Lung microvascular endothelial cell (primary cell): ENCODE results near the gene RYR1. TPM values are rescaled to one million over a fixed set of nuclear protein-coding genes. Genes with fewer than 3 reads are reported as not detected.

ENCODE experiments used
- DNase-seq, 2 donors: peaks; one replicate each; pipeline versions ENCODE4 v3.0.0 to v3.0.0-alpha.2; 2010; ENCODE audit warnings: low read depth in 2 of 2
- total RNA-seq: library from RNA; depleted of rRNA; stranded (reverse); fragments of >200 nt; gene quantifications from 2 replicates; pipeline ENCODE4 v1.2.1, GENCODE V29; 2014

RYR1 gene
- not detected in 2 replicates for total RNA-seq

DNA sequence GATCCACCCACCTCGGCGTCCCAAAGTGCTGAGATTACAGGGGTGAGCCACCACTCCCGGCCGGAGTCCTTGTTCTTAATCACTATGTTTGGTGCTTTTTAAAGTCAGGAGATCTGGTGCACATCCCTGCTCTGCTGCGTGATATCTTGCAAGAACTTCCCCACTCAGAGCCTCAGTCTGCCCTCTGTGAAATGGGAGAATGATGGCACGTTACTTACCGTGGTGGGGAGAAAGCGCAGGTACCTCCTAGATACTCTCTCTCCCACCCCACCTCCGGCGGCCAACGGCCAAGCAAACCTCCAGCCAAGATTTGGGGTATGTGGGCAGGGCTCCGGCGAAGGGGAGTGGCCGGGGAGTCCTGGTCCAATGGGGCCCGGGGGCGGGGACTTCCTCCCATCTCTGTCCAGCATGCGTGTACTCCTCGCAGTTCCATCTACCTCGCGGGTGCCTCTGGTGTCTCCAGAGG is at the start of gene RYR1:
RYR1 (plus strand) TSS at position 424 of the 466 bp plus-strand sequence. CDS start 139 bp downstream, outside the sequence.
- DNase-seq: no peak

DNA sequence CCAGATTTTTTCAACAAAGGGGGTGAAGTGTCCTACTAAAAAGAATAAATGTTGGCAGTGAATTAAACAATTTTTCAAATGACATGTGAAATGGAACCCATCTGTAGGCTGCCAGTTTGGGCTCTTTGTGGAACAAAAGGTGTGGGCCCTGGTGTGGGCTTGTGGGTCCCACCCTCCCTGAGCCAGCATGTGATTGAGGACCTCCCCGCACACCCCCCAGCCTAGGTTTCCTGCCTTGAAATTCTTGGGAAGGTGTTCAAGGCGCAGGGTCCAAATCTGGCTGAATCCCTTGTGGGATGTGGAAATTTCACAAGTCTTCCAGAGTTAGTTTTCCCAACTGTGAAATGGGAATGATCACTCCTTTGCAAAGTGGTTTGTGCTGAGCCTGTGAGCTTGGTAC is 49.7 kb upstream of the RYR1 start:
- no peak for DNase-seq

DNA sequence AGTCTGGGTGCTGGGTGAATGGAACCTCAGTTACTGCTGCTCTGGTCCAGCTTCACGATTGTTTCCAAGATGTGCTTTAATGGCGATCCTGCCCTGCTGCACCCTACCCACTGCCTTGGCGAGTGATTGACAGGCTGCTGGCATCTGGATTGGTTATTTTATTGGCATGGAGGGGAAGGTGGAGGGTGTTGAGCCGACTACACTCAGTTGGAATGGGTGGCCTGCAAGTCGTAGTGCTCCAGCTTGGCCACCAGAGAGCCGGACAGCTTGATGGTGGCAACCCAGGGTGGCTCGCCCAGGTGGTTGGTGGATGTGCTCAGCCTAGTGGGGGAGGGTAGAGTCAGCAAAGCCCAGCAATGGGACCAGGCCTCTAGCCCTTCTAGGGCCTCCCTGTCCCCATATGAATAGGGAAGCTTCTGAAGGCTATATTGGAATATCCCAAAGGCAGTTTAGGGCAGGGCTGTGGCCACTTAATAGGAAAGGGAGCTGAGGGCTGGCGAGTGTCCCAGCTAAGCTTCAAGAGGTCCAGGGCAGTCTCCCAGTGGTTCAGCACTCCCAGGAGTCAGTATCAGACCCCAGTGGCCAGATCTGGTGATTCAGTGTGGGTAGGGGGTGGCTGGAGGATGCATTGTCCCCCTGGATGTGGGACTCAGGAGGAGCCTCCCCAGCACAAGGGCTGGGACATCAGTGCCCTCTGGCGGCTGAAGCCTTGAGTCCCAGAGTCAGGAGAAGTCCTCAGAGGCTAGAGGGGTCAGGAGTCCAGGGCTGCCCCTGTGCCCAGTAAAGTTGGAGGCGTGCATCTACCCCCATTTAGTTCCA is 49.1 kb upstream of the RYR1 start:
- peak in 1 of 2 donors; percentile 45 for DNase-seq

DNA sequence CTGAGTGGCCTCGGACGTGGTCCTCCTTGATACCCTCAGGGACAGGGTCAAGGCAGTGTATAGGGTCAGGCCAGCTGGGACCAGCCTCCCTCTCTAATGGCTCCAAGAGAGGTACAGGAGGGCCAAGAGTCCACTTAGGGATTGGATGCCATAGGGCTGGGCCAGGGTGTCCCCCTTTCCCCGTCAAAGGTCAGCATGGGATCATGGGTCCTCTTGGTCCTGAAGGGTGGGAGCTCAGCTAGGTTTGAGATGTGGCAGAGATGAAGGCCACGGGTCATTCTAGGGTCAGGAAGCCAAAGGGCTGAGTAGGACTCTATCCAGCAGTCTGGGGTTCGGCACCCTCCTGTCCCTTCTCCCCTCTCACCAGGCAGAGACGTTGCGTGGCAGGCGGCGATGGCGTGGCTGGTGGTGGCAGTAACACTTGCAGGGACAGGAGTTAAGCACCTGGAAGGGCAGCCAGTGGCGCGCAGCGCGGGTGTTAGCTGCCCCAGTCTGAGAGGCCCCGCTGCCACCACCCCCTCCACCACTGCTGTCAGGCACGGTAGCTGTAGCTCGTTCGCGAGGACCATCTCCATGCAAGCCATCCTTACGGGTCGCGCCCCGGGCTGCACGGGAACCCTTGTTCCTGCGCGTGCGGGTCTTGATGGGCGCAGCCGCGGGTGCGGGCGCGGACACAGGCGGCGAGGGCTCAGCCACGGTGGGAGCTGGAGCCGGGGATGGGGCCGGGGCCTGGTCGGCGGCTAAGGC is 48.3 kb upstream of the RYR1 start:
- no peak for DNase-seq

DNA sequence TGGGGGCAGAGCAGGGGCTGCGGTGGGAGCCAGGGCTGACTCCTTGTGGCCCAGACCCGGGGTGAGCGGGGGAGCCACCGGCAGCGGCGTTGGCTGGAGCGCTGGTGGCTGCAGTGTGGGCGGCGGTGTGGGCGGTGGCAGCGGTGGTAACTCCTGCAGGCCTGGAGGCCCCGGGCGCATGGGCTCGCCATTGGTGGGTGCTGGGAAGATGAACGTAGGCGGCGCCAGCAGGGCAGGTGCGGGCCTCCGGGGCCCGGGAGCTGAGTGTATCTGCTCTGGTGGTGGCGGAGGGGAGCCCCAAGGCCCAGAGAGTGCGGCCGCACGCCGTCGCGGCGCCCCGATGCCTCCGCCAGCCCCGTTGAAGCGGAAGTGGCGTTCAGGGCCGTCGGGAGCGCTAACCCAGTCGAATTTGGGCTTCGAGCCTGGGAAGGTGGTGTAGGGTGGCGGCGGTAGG is 47.7 kb upstream of the RYR1 start:
- no peak for DNase-seq

DNA sequence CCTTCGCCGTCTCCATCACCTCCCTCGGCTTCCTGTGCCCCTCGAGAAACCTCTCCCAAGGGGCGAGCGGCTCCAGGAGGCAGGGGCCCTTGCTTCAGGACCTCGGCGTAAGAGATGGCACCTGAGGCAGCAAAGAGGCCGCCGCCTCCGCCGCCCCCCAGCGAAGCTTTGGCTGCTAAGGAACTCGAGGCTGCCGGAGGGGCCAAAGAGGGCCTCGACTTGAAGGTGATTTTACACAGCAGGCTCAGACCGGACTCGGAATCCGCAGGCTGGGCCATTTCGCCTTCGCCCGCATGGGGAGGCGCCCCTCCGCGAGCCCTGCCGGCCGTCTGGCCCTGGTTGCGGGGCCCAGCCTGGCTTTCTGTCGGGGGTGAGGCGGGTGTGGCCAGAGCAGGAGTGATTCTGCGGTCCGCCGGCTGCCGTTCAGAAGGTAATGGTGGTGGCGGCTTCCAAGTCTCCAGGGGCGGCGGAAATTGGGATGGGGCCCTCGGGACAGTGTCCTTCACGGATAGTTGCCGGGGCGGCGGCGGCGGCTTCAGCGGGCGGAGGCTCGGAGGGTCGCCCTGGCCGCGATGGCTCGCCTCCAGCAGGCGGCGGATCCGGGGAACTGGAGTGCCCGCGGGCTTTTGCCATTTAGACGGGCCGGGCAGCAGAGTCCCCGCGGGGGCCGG is 47.1 kb upstream of the RYR1 start:
- DNase-seq: no peak

DNA sequence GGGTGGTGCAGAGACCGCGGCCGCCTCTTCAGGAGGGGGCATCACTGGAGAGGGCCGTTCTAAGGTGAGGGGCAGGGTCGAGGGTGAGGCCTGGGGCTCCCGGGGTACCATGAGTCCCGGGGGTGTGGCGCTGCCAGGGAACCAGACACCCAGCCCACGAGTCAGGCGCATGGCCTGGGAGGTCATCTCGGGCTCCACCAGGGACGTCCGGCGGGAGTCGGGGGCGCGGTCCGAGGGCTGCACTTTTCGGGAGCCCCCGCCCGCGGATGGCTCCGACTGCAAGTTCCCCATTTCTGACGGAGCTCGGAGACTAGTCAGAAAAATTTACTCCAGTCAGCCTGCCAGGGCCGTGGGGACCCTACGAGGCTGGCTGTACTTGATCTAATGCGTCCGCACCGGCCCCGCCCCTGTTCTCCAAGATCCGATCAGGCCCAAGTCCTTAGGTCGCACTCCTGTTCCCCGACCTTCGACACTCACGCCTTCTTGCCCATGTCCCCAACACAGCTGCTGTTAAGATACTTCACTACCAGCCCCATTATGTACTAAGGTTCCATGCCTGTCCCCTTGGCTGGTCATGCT is 46.4 kb upstream of the RYR1 start:
- DNase-seq: peak in 1 of 2 donors; percentile 22

DNA sequence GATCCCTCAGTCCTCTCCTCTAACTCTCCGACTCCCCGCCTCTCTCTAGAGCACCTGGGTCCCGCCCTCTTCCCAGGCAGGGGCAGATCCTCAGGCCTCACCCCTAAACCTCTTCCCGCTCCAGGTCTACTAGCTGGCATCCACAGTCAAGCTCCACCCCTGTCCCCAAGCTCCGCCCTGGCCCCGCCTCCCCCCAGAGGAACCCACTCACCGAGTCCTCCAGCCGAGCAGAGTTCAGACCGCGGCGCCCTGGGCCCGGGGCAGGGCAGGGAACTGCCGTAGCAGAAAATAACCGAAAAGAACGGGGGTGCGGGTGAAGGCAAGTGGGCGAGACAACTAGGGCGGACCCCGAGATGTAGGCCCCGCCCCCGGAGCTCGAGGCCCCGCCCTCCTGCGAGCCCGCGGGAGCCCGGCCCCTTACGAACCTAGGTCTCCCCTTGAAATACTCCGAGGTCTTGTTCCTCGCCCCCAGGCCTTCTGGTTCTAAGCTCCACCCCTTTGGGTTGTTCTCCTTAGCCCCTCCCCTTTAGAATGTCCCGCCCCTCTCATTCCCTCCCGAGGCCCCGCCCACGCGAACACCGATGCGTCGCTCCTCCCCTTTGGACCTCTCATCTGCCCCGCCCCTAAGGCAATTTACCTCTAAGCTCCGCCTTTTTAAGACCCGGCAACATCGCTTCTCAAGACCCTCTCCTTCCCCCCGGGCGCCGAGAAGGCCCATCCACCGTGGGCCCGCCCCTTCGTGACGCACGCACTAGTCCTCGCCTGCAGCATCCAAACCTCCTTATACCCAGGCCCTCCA is 45.7 kb upstream of the RYR1 start, which contains the start of gene GGN:
GGN (minus strand) TSS at position 485 of the 799 bp plus-strand sequence. CDS start 773 bp downstream, outside the sequence.
- DNase-seq: peak; percentile 78 to 94

DNA sequence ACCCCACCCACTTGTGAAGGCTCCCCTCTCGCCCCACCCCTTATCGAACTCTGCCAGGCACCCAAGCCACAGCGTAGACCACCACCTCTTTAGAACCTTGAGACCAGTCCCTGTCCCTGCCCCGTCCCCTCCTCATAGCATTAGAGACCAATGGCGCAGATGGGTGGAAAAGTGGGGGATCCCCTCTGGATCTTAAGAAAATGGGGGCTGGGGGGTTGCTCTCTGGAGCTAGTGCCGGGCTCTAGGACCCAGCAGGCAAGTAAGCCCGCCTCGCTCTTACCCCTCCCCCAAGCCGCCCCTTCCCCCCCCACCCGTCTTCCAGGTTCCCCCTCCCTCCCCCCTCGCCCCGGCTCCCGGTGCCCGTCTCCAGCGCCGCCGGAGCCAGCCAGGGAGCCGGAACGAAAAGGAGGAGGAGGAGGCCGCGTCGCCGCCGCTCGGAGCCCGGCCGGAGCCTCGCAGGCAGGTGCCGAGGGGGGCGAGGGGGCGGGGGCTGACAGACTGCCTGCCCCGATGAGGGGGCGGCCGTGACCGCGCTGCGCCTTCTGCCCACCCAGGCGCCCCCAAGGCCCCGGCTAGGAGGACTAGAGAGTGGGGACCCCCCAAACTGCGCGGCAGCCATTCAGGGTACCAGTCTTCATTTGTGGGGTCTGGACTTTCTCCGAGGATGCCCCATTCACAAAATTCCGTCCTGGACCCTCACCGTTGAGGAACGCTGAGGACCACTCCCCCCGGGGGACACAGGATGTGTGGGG is 45.0 kb upstream of the RYR1 start, which contains the start of gene SPRED3:
SPRED3 (plus strand) TSS at position 349 of the 752 bp plus-strand sequence. CDS start 1,606 bp downstream, outside the sequence.
- DNase-seq: peak in 1 of 2 donors; percentile 71

DNA sequence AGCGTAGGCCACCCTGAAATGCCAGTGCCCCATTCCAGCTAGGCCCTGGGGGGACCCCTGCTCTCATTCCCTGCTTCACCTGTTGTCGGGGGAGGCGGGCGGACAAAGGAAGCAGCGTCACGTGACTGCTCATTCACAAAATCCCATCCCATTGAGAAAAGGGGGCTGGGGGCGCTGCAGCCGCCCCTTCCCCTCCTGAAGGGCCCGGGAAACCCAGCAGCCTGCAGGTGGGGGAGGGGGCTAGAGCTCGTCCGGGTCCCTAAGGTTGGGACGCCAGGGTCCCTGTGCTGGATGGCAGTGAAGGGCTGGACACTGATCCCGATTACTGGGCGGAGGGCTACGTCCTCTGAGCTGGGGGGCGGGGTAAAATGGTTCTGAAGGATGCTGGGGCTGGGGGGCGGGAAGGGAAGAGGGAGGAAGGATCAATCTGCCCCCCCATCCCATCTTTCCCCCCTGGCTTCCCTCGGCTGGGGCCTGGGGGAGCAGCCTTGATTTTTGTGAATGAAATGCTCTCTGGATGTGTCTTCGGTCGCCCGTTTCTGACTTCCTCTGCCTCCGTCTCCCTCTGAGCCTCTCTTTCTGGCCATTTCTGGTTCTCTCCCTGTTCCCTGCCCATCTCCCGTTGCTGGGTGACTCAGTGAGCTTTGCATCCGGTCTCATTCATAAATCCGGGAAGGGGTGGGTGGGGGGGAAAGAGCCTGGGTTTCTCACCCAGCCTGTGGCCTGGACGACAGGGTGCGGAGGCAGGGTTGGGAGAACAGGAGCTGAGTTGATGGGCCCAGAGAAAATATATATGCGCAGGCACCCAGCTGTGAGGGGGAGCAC is 44.2 kb upstream of the RYR1 start:
- peak; percentile 46 to 83 for DNase-seq

DNA sequence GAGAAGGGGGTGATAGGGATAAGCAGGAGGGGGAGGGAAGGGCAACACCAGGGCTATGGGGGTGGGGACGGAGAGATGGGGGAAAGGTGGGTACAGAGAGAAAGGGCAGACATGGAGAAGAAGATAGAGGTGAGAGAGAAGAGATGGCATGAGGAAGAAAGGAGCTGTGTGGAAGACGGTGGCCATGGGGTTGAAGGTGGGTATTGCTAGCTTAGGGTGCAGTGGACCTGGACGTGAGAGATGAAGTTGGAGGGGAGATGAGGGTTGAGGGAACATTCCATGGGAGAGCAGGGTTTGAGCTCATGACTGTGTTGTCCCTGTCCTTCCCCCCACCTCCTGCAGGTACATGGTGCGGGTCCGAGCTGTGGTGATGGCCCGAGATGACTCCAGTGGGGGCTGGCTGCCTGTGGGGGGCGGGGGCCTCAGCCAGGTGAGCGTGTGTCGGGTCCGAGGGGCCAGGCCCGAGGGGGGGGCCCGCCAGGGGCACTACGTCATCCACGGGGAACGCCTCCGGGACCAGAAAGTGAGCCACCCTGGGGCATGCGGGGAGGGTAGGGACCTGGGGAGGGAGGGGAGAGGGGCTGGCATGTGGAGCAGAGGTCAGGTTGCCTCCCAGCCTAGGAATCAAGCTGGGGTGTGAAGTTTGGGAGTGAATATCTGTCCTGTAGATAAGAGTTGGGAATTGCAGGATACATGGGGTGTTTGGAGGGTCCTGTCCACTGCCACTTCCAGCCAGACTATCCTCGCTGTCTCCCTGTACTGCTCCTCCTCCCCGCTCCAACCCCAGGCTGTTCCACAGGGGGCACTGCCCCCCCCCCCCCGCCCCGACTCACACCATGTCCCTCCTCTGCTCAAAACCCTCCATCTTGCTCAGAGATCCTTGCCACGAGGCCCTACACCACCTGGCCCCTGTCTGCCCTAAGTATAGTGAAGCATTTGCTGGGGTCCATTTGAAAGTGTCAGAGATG is 43.2 kb upstream of the RYR1 start:
- no peak for DNase-seq

DNA sequence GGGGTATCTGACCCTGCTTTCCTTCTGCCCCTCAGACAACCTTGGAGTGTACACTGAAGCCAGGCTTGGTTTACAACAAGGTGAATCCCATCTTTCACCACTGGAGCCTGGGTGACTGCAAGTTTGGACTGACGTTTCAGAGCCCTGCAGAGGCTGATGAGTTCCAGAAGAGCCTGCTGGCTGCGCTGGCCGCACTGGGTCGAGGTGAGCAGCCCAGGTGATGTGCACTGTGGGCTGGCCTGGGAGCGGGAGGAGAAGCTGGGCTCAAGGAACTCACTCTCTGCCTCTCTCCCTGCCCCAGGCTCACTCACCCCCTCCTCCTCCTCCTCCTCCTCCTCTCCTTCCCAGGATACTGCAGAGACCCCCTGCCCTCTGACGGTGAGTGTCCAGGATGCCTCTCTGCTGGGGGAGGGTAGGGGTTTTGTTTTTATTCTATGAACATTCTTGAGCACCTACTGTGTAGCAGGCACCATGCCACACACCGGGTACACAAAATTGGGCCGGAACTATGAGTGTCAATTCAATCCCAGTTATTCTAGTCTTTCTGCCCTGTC is 41.5 kb upstream of the RYR1 start:
- no peak for DNase-seq

DNA sequence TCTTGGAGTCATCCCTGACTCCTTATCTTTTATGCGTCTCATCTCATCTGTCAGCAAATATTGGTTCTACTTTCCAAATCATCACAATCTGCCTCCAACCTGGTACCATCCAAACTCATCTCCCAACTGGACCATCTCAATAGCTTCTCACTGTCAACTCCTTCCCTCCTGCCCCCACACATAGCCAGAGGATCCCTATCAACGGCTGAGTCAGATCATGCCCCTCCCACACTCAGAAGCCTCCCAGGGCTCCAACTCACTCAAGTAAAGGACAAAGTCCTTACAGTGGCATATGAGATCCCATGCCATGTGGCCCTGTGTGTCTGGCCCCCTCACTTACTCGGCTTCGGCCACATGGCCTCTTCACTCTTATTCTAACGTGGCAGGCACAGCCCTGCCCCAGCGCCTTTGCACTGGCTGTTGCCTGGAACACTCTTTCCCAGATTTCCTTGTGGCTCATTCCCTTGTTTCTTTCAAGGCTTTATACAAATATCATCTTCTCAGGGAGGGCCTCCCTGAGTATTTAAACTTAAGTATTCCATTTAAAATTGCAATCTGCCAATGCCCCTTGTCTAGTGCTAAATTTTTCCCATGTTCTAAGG is 40.7 kb upstream of the RYR1 start:
- DNase-seq: peak in 1 of 2 donors; percentile 32

DNA sequence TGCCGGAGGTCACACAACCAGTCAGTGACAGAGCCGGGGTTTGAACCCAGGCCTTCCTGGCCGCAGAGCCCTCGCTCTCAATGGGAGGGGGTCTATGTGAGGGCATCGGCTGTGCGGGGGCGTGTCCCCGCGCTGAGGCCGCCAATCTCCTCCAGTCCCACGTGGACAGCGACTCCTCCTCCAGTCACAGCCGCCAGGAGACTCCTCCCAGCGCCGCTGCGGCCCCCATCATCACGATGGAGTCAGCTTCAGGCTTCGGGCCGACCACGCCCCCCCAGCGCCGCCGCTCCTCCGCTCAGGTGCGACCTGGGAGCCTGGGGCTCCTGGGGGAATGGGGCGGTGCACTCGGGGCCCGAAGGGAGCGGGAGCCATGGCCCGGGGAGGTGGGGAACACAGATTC is 39.0 kb upstream of the RYR1 start:
- DNase-seq: peak; percentile 56 to 63

DNA sequence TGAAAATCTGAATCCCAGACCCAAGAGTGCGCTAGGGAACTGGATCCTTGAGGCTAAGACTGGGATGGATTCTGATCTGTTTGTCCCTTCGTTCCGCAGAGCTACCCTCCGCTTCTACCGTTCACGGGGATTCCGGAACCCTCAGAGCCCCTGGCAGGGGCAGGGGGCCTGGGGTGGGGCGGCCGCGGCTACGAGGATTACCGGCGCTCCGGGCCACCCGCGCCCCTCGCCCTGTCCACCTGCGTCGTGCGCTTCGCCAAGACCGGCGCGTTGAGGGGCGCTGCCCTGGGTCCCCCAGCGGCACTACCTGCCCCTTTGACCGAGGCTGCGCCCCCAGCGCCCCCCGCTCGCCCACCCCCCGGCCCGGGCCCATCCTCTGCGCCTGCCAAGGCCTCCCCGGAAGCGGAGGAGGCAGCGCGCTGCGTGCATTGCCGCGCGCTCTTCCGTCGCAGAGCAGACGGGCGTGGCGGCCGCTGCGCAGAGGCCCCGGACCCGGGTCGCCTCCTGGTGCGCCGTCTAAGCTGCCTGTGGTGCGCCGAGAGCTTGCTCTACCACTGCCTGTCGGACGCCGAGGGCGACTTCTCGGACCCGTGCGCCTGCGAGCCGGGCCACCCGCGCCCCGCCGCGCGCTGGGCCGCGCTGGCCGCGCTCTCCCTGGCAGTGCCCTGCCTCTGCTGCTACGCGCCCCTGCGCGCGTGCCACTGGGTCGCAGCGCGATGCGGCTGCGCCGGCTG is 37.9 kb upstream of the RYR1 start:
- DNase-seq: no peak

DNA sequence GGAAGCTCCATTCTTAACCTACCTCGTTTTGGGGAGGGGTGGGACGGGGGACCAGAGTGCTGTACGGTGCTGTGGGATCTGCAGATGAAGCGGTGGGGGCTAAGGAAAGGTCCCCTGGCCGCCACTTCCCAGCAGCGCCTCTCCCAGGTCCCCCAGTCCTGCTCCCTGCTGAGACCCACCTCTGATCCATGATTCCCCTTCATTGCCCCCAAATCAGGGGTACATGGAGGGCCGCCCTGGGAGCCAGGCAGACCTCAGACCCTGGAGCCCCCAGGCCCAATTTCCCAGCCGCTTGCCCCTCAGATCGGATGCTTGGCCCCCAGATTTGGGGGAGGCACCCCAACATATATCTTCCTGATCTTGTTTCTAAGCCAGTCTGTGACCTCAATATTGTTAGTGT is 34.4 kb upstream of the RYR1 start:
- no peak for DNase-seq
